ENCODE measurements around the gene CNOT8.

- TF ChIP-seq EZH2 (IDR thresholded peaks at IDR 0.05; ENCODE audit: low read depth): no peak
- TF ChIP-seq CTCF (conservative IDR thresholded peaks at IDR 0.05): no peak
These were observed 40.9 kb downstream of the CNOT8 start for GRCh38 chr5:154899151-154899816.
